ENCODE results near the gene HTR1D. TPM values are rescaled to one million over a fixed set of nuclear protein-coding genes. Genes with fewer than 3 reads are reported as not detected.

HTR1D gene
- total RNA-seq, 1 experiment from 2014 or later, result 15.0 TPM

- H3K9me3 ChIP-seq (ENCODE audit: insufficient read depth, low read depth), result no peaks in the 10 kb centered on the region
- TF ChIP-seq EZH2 (IDR thresholded peaks at IDR 0.05; ENCODE audit: low read depth) (no peak), CTCF (conservative IDR thresholded peaks at IDR 0.05) (no peak)
- no peak overlapping the region for H2AFZ ChIP-seq
- H3K36me3 ChIP-seq (ENCODE audit: low read depth), result no peaks in the 10 kb centered on the region
- peak overlapping the region; percentile 18; the same call in 1 of the 2 replicates for H3K4me2 ChIP-seq
- H3K79me2 ChIP-seq (ENCODE audit: low read depth), result no peaks in the 10 kb centered on the region
- no peaks in the 10 kb centered on the region for H4K20me1 ChIP-seq (ENCODE audit: insufficient read depth)
- intact Hi-C loops (cut with micrococcal nuclease; ENCODE audit: unreplicated experiment), result no loop called here
- H3K4me3 ChIP-seq, result no peak overlapping the region
- BruUV-seq (replicated peaks), result no TSS peak
- CTCF ChIA-PET, result no interaction called here
- H3K9me2 ChIP-seq (ENCODE audit: insufficient read depth), result no peaks in the 10 kb centered on the region
- peak overlapping the region; percentile 63 for H3K27ac ChIP-seq
- H3F3A ChIP-seq (ENCODE audit: insufficient read depth, low read depth), result peaks cover 33% of the 10 kb centered on the region
- no peak for DNase-seq
- H3K27me3 ChIP-seq (ENCODE audit: insufficient read depth, low read depth), result no peaks in the 10 kb centered on the region
- H3K4me1 ChIP-seq (replicated peaks; ENCODE audit: insufficient read depth), result peaks cover 27% of the 10 kb centered on the region
- POLR2A ChIA-PET (ENCODE audit: unreplicated experiment), result no interaction called here
Measured at GRCh38 chr1:23202263-23202749, 15.0 kb downstream of the HTR1D start.

- H2AFZ ChIP-seq, result no peak overlapping the region
- H3F3A ChIP-seq (ENCODE audit: insufficient read depth, low read depth), result peaks cover 45% of the 10 kb centered on the region
- DNase-seq, result no peak
- H3K27me3 ChIP-seq (ENCODE audit: insufficient read depth, low read depth), result no peaks in the 10 kb centered on the region
- H3K4me2 ChIP-seq, result no peak overlapping the region
- no peaks in the 10 kb centered on the region for H3K9me2 ChIP-seq (ENCODE audit: insufficient read depth)
- H3K9me3 ChIP-seq (ENCODE audit: insufficient read depth, low read depth), result no peaks in the 10 kb centered on the region
- peak overlapping the region; percentile 23; the same call in 1 of the 2 replicates for H3K27ac ChIP-seq
- BruUV-seq (replicated peaks), result no TSS peak
- H4K20me1 ChIP-seq (ENCODE audit: insufficient read depth), result no peaks in the 10 kb centered on the region
- TF ChIP-seq EZH2 (IDR thresholded peaks at IDR 0.05; ENCODE audit: low read depth), result no peak
- no peak for TF ChIP-seq CTCF (conservative IDR thresholded peaks at IDR 0.05)
- intact Hi-C loops (cut with micrococcal nuclease; ENCODE audit: unreplicated experiment), result no loop called here
- POLR2A ChIA-PET (ENCODE audit: unreplicated experiment), result no interaction called here
- CTCF ChIA-PET, result no interaction called here
- no peak overlapping the region for H3K4me3 ChIP-seq
- no peaks in the 10 kb centered on the region for H3K36me3 ChIP-seq (ENCODE audit: low read depth)
- peaks cover 39% of the 10 kb centered on the region for H3K4me1 ChIP-seq (replicated peaks; ENCODE audit: insufficient read depth)
- no peaks in the 10 kb centered on the region for H3K79me2 ChIP-seq (ENCODE audit: low read depth)
Measured at GRCh38 chr1:23200883-23201282, 16.4 kb downstream of the HTR1D start.

GRCh38 chr1:23198373-23198772 is 18.9 kb downstream of the HTR1D start:
- Histone ChIP-seq H3K79me2 (ENCODE audit: low read depth) (no peaks in the 10 kb centered on the region), H2AFZ (no peak overlapping the region), H3K27me3 (ENCODE audit: insufficient read depth, low read depth) (no peaks in the 10 kb centered on the region), H3K4me1 (replicated peaks; ENCODE audit: insufficient read depth) (peaks cover 56% of the 10 kb centered on the region), H3K36me3 (ENCODE audit: low read depth) (no peaks in the 10 kb centered on the region), H3K9me3 (ENCODE audit: insufficient read depth, low read depth) (no peaks in the 10 kb centered on the region), H3K9me2 (ENCODE audit: insufficient read depth) (no peaks in the 10 kb centered on the region), H3F3A (ENCODE audit: insufficient read depth, low read depth) (peaks cover 60% of the 10 kb centered on the region), H3K4me2 (peak overlapping the region; percentile 69), H3K27ac (peak overlapping the region; percentile 100), H4K20me1 (ENCODE audit: insufficient read depth) (no peaks in the 10 kb centered on the region), H3K4me3 (no peak overlapping the region)
- TF ChIP-seq EZH2 (IDR thresholded peaks at IDR 0.05; ENCODE audit: low read depth) (no peak), CTCF (conservative IDR thresholded peaks at IDR 0.05) (no peak; the same call in 1 of the 2 replicates)
- POLR2A ChIA-PET (ENCODE audit: unreplicated experiment), result interaction anchor here (0.7 kb wide), 1 partner anchor 733 kb away, joined by 10 read pairs; no protein-coding TSS in a partner anchor
- DNase-seq, result peak; percentile 42 to 85
- no TSS peak for BruUV-seq (replicated peaks)
- CTCF ChIA-PET, result interaction anchor here (0.6 to 0.7 kb wide), 2 partner anchors 16 to 23 kb away, joined by 8 to 15 read pairs; no protein-coding TSS in a partner anchor
- intact Hi-C loops (cut with micrococcal nuclease; ENCODE audit: unreplicated experiment), result no loop called here

Measured in PC-9 (cell line).